Sigmoid colon (tissue), 7 donors: ENCODE measurements around the gene EPX. TPM values are rescaled to one million over a fixed set of nuclear protein-coding genes. Genes with fewer than 3 reads are reported as not detected.

Experiments
- DNase-seq: peaks from one replicate; pipeline ENCODE4 v3.0.0-alpha.2; 2019
- H3K27ac ChIP-seq, 4 donors: fragments of 200-600 bp; sonication (generic); one replicate each; pipeline ENCODE4 v1.5.1; 2016 to 2019; ENCODE audit warnings: mild to moderate bottlenecking in 1 of 4
- H3K27me3 ChIP-seq, 3 donors: fragments of 200-600 bp; sonication (generic); one replicate each; pipeline ENCODE4 v1.5.1; 2019; ENCODE audit warnings: mild to moderate bottlenecking in 1 of 3
- H3K36me3 ChIP-seq, 4 donors: fragments of 200-600 bp; sonication (generic); one replicate each; pipeline ENCODE4 v1.5.1; 2016 to 2019
- H3K4me1 ChIP-seq, 4 donors: fragments of 200-600 bp; sonication (generic); one replicate each; pipeline ENCODE4 v1.5.1; 2017 to 2019
- H3K4me3 ChIP-seq, 4 donors: fragments of 200-600 bp; sonication (generic); one replicate each; pipeline ENCODE4 v1.5.1; 2017 to 2019; ENCODE audit warnings: mild to moderate bottlenecking in 2 of 4, moderate library complexity in 1 of 4
- H3K9me3 ChIP-seq, 4 donors: fragments of 200-600 bp in 3 of 4; sonication (generic) in 3 of 4; one replicate each; pipeline versions ENCODE4 v1.5.1 to v1.6.1; 2013 to 2019
- CTCF ChIP-seq, 4 experiments: fragments of 450-650 bp in 3 of 4; fragments of 200-600 bp in 1 of 4; IDR thresholded peaks; one replicate each; pipeline ENCODE4 v1.5.1; 2016 to 2019; ENCODE audit warnings: antibody characterized with exemption in 4 of 4, mild to moderate bottlenecking in 3 of 4, moderate library complexity in 2 of 4
- EP300 ChIP-seq, 4 donors: sonication (generic); formaldehyde crosslinking; IDR thresholded peaks; one replicate each; pipeline ENCODE4 v1.6.1; 2017; ENCODE audit warnings: antibody characterized with exemption in 4 of 4
- POLR2A ChIP-seq, 2 donors: fragments of 450-650 bp; IDR thresholded peaks; one replicate each; pipeline ENCODE4 v1.6.1; 2016; ENCODE audit warnings: antibody characterized with exemption in 2 of 2, mild to moderate bottlenecking in 2 of 2, moderate library complexity in 2 of 2
- POLR2AphosphoS5 ChIP-seq, 4 donors: sonication (generic); formaldehyde crosslinking; IDR thresholded peaks; one replicate each; pipeline ENCODE4 v1.6.1; 2017; ENCODE audit warnings: antibody characterized with exemption in 4 of 4
- WGBS, 2 donors: extraction: QIAGEN DNeasy Blood & Tissue Kit; methylation state at CpG; one replicate each; pipeline ENCODE4 v1.1.7; 2013; 5-methylcytosine and 5-hydroxymethylcytosine counted together
- intact Hi-C: fragments of 100-400 bp; cut with DNase I; formaldehyde crosslinking; loops from one replicate; pipeline ENCODE4 v1.15.1; 2023
- polyA plus RNA-seq, 3 donors: library from polyadenylated mRNA; stranded (reverse); fragments of 200-250 nt; gene quantifications; one replicate each; pipeline ENCODE4 v1.2.3, GENCODE V29; 2013
- total RNA-seq, 4 donors: library from RNA; depleted of rRNA; stranded (reverse); fragments of >200 nt; gene quantifications; one replicate each; pipeline ENCODE4 v1.1.0, GENCODE V29; 2016
- donor health status: healthy with polysubstance abuse.
- donor health status: Bipolar disorder and iron deficiency.
- donor health status: healthy.

EPX gene
- total and polyA plus RNA-seq, 7 donors, result 0.03 TPM; not detected in 6

- DNase-seq, result no peak
- TF ChIP-seq POLR2A (IDR thresholded peaks at IDR 0.05) (no peak), CTCF (IDR thresholded peaks at IDR 0.05) (no peak), POLR2AphosphoS5 (IDR thresholded peaks at IDR 0.05) (no peak), EP300 (IDR thresholded peaks at IDR 0.05) (no peak)
- intact Hi-C loops, result no loop called here
- no peak overlapping the region for H3K4me3 ChIP-seq
- peaks cover 0 to 13% (median 10%) of the 10 kb centered on the region in 4 donors for H3K4me1 ChIP-seq
- H3K9me3 ChIP-seq, result no peaks in the 10 kb centered on the region
- no peaks in the 10 kb centered on the region for H3K36me3 ChIP-seq
- 68 to 88% methylated on average over 2 of the region's 2 CpGs for WGBS, 2 donors
- H3K27me3 ChIP-seq, result peaks cover 0 to 63% (median 30%) of the 10 kb centered on the region in 3 donors
- H3K27ac ChIP-seq, result no peak overlapping the region
Measured at GRCh38 chr17:58158181-58158580, 34.3 kb upstream of the EPX start.

- intact Hi-C loops, result no loop called here
- TF ChIP-seq POLR2A (IDR thresholded peaks at IDR 0.05) (no peak), CTCF (IDR thresholded peaks at IDR 0.05) (no peak), EP300 (IDR thresholded peaks at IDR 0.05) (no peak), POLR2AphosphoS5 (IDR thresholded peaks at IDR 0.05) (no peak)
- DNase-seq, result no peak
Measured at GRCh38 chr17:58161566-58161965, 31.0 kb upstream of the EPX start.

GRCh38 chr17:58165981-58166380, 26.5 kb upstream of the EPX start:
- intact Hi-C loops, result no loop called here
- WGBS, 2 donors, result 10 to 17% methylated on average over 2 of the region's 2 CpGs
- no peak for DNase-seq
- H3K9me3 ChIP-seq, result no peaks in the 10 kb centered on the region
- no peaks in the 10 kb centered on the region for H3K4me1 ChIP-seq
- TF ChIP-seq POLR2AphosphoS5 (IDR thresholded peaks at IDR 0.05), result no peak
- no peak for TF ChIP-seq CTCF (IDR thresholded peaks at IDR 0.05)
- TF ChIP-seq POLR2A (IDR thresholded peaks at IDR 0.05), result no peak
- TF ChIP-seq EP300 (IDR thresholded peaks at IDR 0.05), result no peak
- H3K27ac ChIP-seq, result no peak overlapping the region
- H3K36me3 ChIP-seq, result no peaks in the 10 kb centered on the region
- peaks cover 0 to 18% (median 0%) of the 10 kb centered on the region in 3 donors for H3K27me3 ChIP-seq
- H3K4me3 ChIP-seq, result no peak overlapping the region

More at GRCh38 chr17:58161566-58161965, 31.0 kb upstream of the EPX start:
- 76% methylated on average over 3 of the region's 3 CpGs for WGBS, 2 donors
- peaks cover 0 to 11% (median 10%) of the 10 kb centered on the region in 4 donors for H3K4me1 ChIP-seq
- H3K9me3 ChIP-seq, result no peaks in the 10 kb centered on the region
- H3K27ac ChIP-seq, result no peak overlapping the region
- H3K4me3 ChIP-seq, result no peak overlapping the region
- peaks cover 0 to 46% (median 14%) of the 10 kb centered on the region in 3 donors for H3K27me3 ChIP-seq
- no peaks in the 10 kb centered on the region for H3K36me3 ChIP-seq

GRCh38 chr17:58166682-58167081, 25.8 kb upstream of the EPX start, which contains the start of gene OR4D2:
TSS of gene OR4D2 (plus strand) at chr17:58166982. CDS start at chr17:58169656, 2,674 bp downstream.
- Histone ChIP-seq H3K27me3 (peaks cover 0 to 18% (median 0%) of the 10 kb centered on the region in 3 donors), H3K27ac (no peak within 1 kb of the TSS), H3K4me1 (no peaks in the 10 kb centered on the region), H3K4me3 (no peak within 1 kb of the TSS), H3K36me3 (no peaks in the 10 kb centered on the region), H3K9me3 (no peaks in the 10 kb centered on the region)
- 67 to 68% methylated on average over 6 of the region's 6 CpGs for WGBS, 2 donors
- DNase-seq, result no peak
- TF ChIP-seq EP300 (IDR thresholded peaks at IDR 0.05) (no peak), POLR2AphosphoS5 (IDR thresholded peaks at IDR 0.05) (no peak), POLR2A (IDR thresholded peaks at IDR 0.05) (no peak), CTCF (IDR thresholded peaks at IDR 0.05) (no peak)
- intact Hi-C loops, result no loop called here

GRCh38 chr17:58170622-58171021, 21.9 kb upstream of the EPX start:
- no peak for DNase-seq
- Histone ChIP-seq H3K36me3 (no peaks in the 10 kb centered on the region), H3K4me1 (no peaks in the 10 kb centered on the region), H3K9me3 (no peaks in the 10 kb centered on the region), H3K27me3 (peaks cover 0 to 18% (median 0%) of the 10 kb centered on the region in 3 donors), H3K4me3 (no peak overlapping the region), H3K27ac (no peak overlapping the region)
- no peak for TF ChIP-seq EP300 (IDR thresholded peaks at IDR 0.05)
- TF ChIP-seq POLR2A (IDR thresholded peaks at IDR 0.05), result no peak
- TF ChIP-seq CTCF (IDR thresholded peaks at IDR 0.05), result no peak
- TF ChIP-seq POLR2AphosphoS5 (IDR thresholded peaks at IDR 0.05), result no peak
- intact Hi-C loops, result no loop called here
- 40 to 72% methylated on average over 4 of the region's 4 CpGs for WGBS, 2 donors
